Neural cell (in vitro differentiated cells): ENCODE results near the gene CNKSR2.

Source experiments
- EP300 ChIP-seq: fragments of 450-650 bp; conservative IDR thresholded peaks from 2 replicates; pipeline ENCODE4 v1.6.1; 2014; ENCODE audit warnings: antibody characterized with exemption, mild to moderate bottlenecking, moderate library complexity; ENCODE audit not compliant: poor library complexity, severe bottlenecking
- EZH2 ChIP-seq: fragments of 200-600, 300-800 bp; shearing (Covaris generic), sonication (generic); IDR thresholded peaks from 2 replicates; pipeline ENCODE4 v1.6.1; 2014; ENCODE audit warnings: antibody characterized with exemption, low read length, borderline replicate concordance, mild to moderate bottlenecking; ENCODE audit not compliant: insufficient read depth, poor library complexity, severe bottlenecking
- POLR2AphosphoS5 ChIP-seq: IDR thresholded peaks from 2 replicates; pipeline ENCODE4 v1.6.1; 2012
- RAD21 ChIP-seq: fragments of 450-650 bp; conservative IDR thresholded peaks from 2 replicates; pipeline ENCODE4 v1.6.1; 2014; ENCODE audit warnings: antibody characterized with exemption, mild to moderate bottlenecking, moderate library complexity
- SMC3 ChIP-seq: fragments of 450-650 bp; conservative IDR thresholded peaks from 2 replicates; pipeline ENCODE4 v1.6.1; 2014; ENCODE audit warnings: antibody characterized with exemption, mild to moderate bottlenecking, moderate library complexity; ENCODE audit not compliant: poor library complexity
- TAF1 ChIP-seq: IDR thresholded peaks from 2 replicates; pipeline ENCODE4 v1.6.1; 2012; ENCODE audit warnings: low read depth
- TF ChIP-seq, protein P1 (sequence below): fragments of 450-650 bp; IDR thresholded peaks from 2 replicates; pipeline ENCODE4 v1.5.1; 2014; ENCODE audit warnings: antibody characterized with exemption, mild to moderate bottlenecking, moderate library complexity; ENCODE audit not compliant: poor library complexity, severe bottlenecking
- TF ChIP-seq, protein P2 (sequence below): IDR thresholded peaks from 2 replicates; pipeline ENCODE4 v1.6.1; 2012; ENCODE audit warnings: borderline replicate concordance

DNA sequence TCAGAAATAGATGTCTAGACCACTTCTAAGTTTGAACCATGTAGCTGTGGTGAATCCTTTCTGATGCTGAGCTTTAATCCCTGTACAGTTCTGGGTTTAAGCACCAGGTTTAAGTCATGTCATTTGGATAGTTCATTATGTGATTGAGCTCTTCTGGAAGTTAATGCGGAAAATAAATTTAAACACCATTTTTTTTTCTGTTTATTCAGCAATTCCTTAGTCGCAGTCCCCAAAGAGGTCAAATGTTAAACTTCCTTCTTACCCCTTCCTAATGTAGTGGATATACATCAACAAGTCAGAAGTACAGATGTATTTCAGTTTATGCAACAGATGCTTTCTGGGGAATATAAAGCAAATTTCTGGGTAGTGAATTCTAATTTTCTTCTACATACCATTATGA lies 52.9 kb downstream of the CNKSR2 start:
- TF ChIP-seq, protein P1, sequence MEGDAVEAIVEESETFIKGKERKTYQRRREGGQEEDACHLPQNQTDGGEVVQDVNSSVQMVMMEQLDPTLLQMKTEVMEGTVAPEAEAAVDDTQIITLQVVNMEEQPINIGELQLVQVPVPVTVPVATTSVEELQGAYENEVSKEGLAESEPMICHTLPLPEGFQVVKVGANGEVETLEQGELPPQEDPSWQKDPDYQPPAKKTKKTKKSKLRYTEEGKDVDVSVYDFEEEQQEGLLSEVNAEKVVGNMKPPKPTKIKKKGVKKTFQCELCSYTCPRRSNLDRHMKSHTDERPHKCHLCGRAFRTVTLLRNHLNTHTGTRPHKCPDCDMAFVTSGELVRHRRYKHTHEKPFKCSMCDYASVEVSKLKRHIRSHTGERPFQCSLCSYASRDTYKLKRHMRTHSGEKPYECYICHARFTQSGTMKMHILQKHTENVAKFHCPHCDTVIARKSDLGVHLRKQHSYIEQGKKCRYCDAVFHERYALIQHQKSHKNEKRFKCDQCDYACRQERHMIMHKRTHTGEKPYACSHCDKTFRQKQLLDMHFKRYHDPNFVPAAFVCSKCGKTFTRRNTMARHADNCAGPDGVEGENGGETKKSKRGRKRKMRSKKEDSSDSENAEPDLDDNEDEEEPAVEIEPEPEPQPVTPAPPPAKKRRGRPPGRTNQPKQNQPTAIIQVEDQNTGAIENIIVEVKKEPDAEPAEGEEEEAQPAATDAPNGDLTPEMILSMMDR: no peak
- TF ChIP-seq EZH2: no peak
- TF ChIP-seq, protein P2, sequence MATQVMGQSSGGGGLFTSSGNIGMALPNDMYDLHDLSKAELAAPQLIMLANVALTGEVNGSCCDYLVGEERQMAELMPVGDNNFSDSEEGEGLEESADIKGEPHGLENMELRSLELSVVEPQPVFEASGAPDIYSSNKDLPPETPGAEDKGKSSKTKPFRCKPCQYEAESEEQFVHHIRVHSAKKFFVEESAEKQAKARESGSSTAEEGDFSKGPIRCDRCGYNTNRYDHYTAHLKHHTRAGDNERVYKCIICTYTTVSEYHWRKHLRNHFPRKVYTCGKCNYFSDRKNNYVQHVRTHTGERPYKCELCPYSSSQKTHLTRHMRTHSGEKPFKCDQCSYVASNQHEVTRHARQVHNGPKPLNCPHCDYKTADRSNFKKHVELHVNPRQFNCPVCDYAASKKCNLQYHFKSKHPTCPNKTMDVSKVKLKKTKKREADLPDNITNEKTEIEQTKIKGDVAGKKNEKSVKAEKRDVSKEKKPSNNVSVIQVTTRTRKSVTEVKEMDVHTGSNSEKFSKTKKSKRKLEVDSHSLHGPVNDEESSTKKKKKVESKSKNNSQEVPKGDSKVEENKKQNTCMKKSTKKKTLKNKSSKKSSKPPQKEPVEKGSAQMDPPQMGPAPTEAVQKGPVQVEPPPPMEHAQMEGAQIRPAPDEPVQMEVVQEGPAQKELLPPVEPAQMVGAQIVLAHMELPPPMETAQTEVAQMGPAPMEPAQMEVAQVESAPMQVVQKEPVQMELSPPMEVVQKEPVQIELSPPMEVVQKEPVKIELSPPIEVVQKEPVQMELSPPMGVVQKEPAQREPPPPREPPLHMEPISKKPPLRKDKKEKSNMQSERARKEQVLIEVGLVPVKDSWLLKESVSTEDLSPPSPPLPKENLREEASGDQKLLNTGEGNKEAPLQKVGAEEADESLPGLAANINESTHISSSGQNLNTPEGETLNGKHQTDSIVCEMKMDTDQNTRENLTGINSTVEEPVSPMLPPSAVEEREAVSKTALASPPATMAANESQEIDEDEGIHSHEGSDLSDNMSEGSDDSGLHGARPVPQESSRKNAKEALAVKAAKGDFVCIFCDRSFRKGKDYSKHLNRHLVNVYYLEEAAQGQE: no peak
- no peak for TF ChIP-seq POLR2AphosphoS5
- TF ChIP-seq SMC3: no peak
- no peak for TF ChIP-seq EP300
- no peak for TF ChIP-seq RAD21
- TF ChIP-seq TAF1: no peak
